ENCODE results near the gene ZNF264.
"Not testable (repeated sequence)": the region's sequence is repeated elsewhere in the genome, so short reads cannot be mapped to it uniquely, and the experiment has no call there.

Gene ZNF264

GRCh38 chr19:57191141-57192076, at the start of gene ZNF264:
Gene ZNF264, plus strand, starts transcription at chr19:57191500. Its CDS starts 414 bp downstream, at chr19:57191914.
- peak; percentile 75 for DNase-seq (ENCODE audit: low read depth)

GRCh38 chr19:57141699-57142098, 49.6 kb upstream of the ZNF264 start:
- no peak for DNase-seq (ENCODE audit: low read depth)

GRCh38 chr19:57152921-57153320, 38.4 kb upstream of the ZNF264 start:
- DNase-seq (ENCODE audit: low read depth) = no peak

GRCh38 chr19:57161985-57162539, 29.2 kb upstream of the ZNF264 start:
- no peak for DNase-seq (ENCODE audit: low read depth)

- no peak for DNase-seq (ENCODE audit: low read depth)
Observed at GRCh38 chr19:57165846-57166245, 25.5 kb upstream of the ZNF264 start.

- no peak for DNase-seq (ENCODE audit: low read depth)
Observed at GRCh38 chr19:57167385-57167784, 23.9 kb upstream of the ZNF264 start, which contains the start of gene DUXA. Gene DUXA, minus strand, starts transcription at chr19:57167485. Its CDS starts 42 bp downstream, at chr19:57167443.

- no peak for DNase-seq (ENCODE audit: low read depth)
Observed at GRCh38 chr19:57171551-57172081, 19.7 kb upstream of the ZNF264 start.

- DNase-seq (ENCODE audit: low read depth) = no peak
Observed at GRCh38 chr19:57190301-57190700, 999 bp upstream of the ZNF264 start.

- no peak for DNase-seq (ENCODE audit: low read depth)
Observed at GRCh38 chr19:57192077-57192420, 749 bp downstream of the ZNF264 start.

GRCh38 chr19:57192993-57193392, 1.7 kb downstream of the ZNF264 start:
- DNase-seq (ENCODE audit: low read depth) = no peak

- not testable (repeated sequence) for DNase-seq (ENCODE audit: low read depth)
Observed at GRCh38 chr19:57197874-57198273, 6.6 kb downstream of the ZNF264 start.

- DNase-seq (ENCODE audit: low read depth) = no peak
Observed at GRCh38 chr19:57202160-57202559, 10.9 kb downstream of the ZNF264 start.

- no peak for DNase-seq (ENCODE audit: low read depth)
Observed at GRCh38 chr19:57210381-57210780, 19.1 kb downstream of the ZNF264 start.

GRCh38 chr19:57212109-57212508, 20.8 kb downstream of the ZNF264 start:
- DNase-seq (ENCODE audit: low read depth) = no peak

- no peak for DNase-seq (ENCODE audit: low read depth)
Observed at GRCh38 chr19:57227502-57227901, 36.2 kb downstream of the ZNF264 start.

GRCh38 chr19:57231686-57232085, 40.4 kb downstream of the ZNF264 start:
- no peak for DNase-seq (ENCODE audit: low read depth)

- no peak for DNase-seq (ENCODE audit: low read depth)
Observed at GRCh38 chr19:57233207-57233606, 41.9 kb downstream of the ZNF264 start.

- DNase-seq (ENCODE audit: low read depth) = no peak
Observed at GRCh38 chr19:57239982-57240310, 48.6 kb downstream of the ZNF264 start.

- DNase-seq (ENCODE audit: low read depth) = peak; percentile 90
Observed at GRCh38 chr19:57240311-57241090, 49.2 kb downstream of the ZNF264 start, which contains the start of gene ZNF805. Gene ZNF805, plus strand, starts transcription at chr19:57240632. Its CDS starts 260 bp downstream, at chr19:57240892.

- DNase-seq (ENCODE audit: low read depth) = no peak
Observed at GRCh38 chr19:57241176-57241575, 49.9 kb downstream of the ZNF264 start.

GRCh38 chr19:57242821-57243220, 51.5 kb downstream of the ZNF264 start:
- DNase-seq (ENCODE audit: low read depth) = no peak

GRCh38 chr19:57244513-57244912, 53.2 kb downstream of the ZNF264 start:
- DNase-seq (ENCODE audit: low read depth) = no peak

Measured in stimulated activated CD8-positive, alpha-beta memory T cell treated with anti-CD3 and anti-CD28 coated beads, Interleukin-15, amount 100 ng/mL, for 1 hour (primary cell).